Uterus (tissue), 2 donors: ENCODE data around the gene NEK8.

Source experiments
- POLR2A ChIP-seq, 2 donors: fragments of 450-650 bp; IDR thresholded peaks; one replicate each; pipeline ENCODE4 v1.6.1; 2016; ENCODE audit warnings: antibody characterized with exemption in 2 of 2, mild to moderate bottlenecking in 1 of 2, moderate library complexity in 1 of 2
- TF ChIP-seq, protein P1 (sequence below), 4 experiments: fragments of 200-600 bp in 2 of 4; fragments of 450-650 bp in 2 of 4; sonication (generic) in 2 of 4; IDR thresholded peaks; one replicate each; pipeline ENCODE4 v1.5.1; 2016 to 2019; ENCODE audit warnings: antibody characterized with exemption in 4 of 4, mild to moderate bottlenecking in 2 of 4, moderate library complexity in 1 of 4

DNA sequence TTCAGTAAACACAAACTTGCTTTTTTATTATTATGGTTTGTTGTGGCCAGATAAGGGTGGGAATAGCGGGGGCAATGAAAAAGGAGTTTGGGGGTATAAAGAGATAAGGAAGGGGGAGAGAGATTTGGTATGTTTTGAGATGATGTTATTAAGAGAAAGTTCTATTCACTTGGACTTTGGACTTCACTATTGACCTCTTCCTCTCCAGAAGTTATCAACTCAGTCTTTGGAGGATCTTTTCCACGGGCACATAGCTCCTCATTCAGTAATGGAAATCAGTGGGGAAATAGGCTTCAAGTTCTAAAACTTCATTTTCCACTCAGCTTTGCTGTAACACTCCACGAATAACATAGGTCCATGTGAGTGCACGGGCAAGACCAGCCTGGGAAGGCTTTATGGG is 40.1 kb upstream of the NEK8 start:
- TF ChIP-seq, protein P1, sequence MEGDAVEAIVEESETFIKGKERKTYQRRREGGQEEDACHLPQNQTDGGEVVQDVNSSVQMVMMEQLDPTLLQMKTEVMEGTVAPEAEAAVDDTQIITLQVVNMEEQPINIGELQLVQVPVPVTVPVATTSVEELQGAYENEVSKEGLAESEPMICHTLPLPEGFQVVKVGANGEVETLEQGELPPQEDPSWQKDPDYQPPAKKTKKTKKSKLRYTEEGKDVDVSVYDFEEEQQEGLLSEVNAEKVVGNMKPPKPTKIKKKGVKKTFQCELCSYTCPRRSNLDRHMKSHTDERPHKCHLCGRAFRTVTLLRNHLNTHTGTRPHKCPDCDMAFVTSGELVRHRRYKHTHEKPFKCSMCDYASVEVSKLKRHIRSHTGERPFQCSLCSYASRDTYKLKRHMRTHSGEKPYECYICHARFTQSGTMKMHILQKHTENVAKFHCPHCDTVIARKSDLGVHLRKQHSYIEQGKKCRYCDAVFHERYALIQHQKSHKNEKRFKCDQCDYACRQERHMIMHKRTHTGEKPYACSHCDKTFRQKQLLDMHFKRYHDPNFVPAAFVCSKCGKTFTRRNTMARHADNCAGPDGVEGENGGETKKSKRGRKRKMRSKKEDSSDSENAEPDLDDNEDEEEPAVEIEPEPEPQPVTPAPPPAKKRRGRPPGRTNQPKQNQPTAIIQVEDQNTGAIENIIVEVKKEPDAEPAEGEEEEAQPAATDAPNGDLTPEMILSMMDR (IDR thresholded peaks at IDR 0.05), result no peak
- no peak for TF ChIP-seq POLR2A (IDR thresholded peaks at IDR 0.05)
